ENCODE measurements around the gene NHS.

GRCh38 chrX:17697191-17697590 lies 322.2 kb downstream of the NHS start:
- no peak for TF ChIP-seq SIN3A (IDR thresholded peaks at IDR 0.05; ENCODE audit: borderline replicate concordance, insufficient read depth, low read length)
- TF ChIP-seq, protein P1, sequence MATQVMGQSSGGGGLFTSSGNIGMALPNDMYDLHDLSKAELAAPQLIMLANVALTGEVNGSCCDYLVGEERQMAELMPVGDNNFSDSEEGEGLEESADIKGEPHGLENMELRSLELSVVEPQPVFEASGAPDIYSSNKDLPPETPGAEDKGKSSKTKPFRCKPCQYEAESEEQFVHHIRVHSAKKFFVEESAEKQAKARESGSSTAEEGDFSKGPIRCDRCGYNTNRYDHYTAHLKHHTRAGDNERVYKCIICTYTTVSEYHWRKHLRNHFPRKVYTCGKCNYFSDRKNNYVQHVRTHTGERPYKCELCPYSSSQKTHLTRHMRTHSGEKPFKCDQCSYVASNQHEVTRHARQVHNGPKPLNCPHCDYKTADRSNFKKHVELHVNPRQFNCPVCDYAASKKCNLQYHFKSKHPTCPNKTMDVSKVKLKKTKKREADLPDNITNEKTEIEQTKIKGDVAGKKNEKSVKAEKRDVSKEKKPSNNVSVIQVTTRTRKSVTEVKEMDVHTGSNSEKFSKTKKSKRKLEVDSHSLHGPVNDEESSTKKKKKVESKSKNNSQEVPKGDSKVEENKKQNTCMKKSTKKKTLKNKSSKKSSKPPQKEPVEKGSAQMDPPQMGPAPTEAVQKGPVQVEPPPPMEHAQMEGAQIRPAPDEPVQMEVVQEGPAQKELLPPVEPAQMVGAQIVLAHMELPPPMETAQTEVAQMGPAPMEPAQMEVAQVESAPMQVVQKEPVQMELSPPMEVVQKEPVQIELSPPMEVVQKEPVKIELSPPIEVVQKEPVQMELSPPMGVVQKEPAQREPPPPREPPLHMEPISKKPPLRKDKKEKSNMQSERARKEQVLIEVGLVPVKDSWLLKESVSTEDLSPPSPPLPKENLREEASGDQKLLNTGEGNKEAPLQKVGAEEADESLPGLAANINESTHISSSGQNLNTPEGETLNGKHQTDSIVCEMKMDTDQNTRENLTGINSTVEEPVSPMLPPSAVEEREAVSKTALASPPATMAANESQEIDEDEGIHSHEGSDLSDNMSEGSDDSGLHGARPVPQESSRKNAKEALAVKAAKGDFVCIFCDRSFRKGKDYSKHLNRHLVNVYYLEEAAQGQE (IDR thresholded peaks at IDR 0.05; ENCODE audit: insufficient read depth in 1 of 2, low read depth in 2 of 2, low read length in 2 of 2): no peak
- TF ChIP-seq POLR2AphosphoS5 (IDR thresholded peaks at IDR 0.05; ENCODE audit: low read depth, low read length): no peak

Measured in PFSK-1 (cell line).